GM18526 (cell line): ENCODE data around the gene LOXL3.

Source experiments
- POLR2A ChIP-seq: IDR thresholded peaks from 3 replicates; pipeline ENCODE4 v1.6.1; 2011; ENCODE audit not compliant: insufficient read length; ENCODE audit errors: extremely low read depth

LOXL3 gene

DNA sequence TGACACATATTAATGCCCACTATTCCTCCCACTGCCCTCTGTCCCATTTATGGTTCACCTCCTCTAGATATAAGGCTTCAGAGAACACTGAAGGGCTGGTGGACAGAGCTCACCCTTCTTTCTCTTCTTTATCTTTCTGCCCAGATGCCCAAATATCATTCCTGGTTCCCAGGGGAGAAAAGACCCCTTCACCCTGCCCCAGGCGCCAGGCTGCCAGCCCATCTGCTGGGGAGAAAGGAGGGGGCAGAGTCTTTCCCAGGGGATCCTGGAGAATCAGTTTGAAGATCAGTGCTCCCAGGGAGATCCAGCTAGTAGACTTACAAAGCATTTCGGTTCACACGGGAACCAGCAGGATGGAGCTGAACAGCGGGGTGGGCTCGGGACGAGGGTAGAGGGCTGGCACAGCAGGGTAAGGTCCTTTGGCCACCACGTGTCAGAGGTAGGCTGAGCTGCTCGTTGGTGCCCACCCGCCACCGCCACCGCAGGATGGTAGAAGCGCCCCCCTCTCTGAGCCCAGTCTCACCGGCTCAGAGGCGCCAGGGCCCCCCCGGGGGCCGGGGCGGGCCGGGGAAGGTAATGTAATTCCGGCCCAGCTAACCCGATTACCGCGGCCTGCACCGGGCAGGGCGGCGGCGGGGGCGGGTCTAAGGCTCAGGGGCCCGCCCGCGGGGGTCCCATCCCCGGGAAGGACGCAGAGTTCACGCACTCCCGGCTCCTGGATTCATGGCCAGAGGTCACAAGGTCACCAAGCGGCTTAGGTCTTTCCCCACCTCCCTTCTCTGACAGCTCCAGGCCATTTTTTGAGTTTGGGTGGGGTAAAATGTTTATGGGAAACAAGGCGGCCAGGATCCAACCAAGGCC, 40.8 kb downstream of the LOXL3 start:
- TF ChIP-seq POLR2A: no peak

DNA sequence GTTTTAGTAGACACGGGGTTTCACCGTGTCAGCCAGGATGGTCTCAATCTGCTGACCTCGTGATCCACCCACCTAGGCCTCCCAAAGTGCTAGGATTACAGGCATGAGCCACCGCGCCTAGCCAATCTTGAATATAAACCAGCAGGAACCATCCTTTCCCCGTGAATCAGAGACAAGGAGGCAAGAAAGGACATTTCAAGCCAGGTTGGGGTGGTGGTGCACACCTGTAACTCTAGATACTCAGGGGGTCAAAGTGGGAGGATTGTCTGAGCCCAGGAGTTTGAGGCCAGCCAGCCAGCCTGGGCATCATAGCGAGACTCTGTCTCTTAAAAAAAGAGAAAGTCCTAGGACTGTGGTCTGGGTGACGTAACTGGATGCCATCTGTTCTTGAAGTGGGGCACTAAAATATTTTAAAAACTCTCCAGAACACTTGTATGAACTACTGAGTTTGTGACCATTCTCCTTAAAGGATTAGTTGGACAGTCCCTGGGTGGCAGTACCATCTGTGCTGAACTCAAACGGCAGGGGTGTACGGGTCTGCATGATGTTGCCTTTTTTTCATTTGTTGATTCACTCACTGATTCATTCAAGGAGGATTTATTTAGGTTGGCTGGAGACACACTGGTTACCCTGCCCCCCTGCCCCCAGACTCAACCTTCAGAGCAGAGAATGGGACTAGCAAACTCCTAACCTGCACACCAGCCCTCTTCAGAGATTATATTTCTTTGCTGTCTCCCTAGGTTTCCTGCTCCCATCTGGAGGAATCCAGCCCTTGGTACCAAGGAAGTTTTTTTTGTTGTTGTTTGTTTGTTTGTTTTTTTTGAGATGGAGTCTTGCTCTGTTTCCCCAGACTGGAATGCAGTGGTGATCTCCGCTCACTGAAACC, 42.4 kb downstream of the LOXL3 start:
- no peak for TF ChIP-seq POLR2A

GRCh38 chr2:74510272-74510671, 43.5 kb downstream of the LOXL3 start:
- TF ChIP-seq POLR2A: no peak

- no peak for TF ChIP-seq POLR2A
Observed at GRCh38 chr2:74507926-74508520, 45.7 kb downstream of the LOXL3 start.

GRCh38 chr2:74507145-74507925, 46.4 kb downstream of the LOXL3 start, which contains the start of gene PCGF1:
TSS of gene PCGF1 (minus strand) at chr2:74507695. CDS start at chr2:74507668, 27 bp downstream.
- peak; percentile 88 for TF ChIP-seq POLR2A

- no peak for TF ChIP-seq POLR2A
Observed at GRCh38 chr2:74505448-74506246, 48.1 kb downstream of the LOXL3 start.

DNA sequence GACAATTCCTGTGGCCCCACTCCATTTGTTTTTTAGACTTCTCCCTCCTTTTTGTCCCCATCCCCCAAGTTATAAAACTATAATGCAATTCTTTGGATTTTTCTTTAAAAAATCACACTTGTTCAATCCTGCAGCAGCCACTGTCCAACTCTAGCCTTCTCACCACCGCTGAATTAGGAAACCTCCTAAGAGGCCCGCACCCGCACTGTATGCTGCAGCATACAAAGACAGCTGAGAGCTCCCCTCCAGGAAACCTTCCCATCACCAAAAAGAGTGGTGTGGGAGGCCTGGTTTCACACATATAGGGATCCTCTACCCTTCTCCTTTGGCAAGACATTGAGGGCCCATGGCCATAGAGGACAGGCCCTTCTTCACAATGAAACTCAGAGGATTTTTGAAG, 49.2 kb downstream of the LOXL3 start:
- no peak for TF ChIP-seq POLR2A

- no peak for TF ChIP-seq POLR2A
Observed at GRCh38 chr2:74503506-74504475, 50.0 kb downstream of the LOXL3 start.

DNA sequence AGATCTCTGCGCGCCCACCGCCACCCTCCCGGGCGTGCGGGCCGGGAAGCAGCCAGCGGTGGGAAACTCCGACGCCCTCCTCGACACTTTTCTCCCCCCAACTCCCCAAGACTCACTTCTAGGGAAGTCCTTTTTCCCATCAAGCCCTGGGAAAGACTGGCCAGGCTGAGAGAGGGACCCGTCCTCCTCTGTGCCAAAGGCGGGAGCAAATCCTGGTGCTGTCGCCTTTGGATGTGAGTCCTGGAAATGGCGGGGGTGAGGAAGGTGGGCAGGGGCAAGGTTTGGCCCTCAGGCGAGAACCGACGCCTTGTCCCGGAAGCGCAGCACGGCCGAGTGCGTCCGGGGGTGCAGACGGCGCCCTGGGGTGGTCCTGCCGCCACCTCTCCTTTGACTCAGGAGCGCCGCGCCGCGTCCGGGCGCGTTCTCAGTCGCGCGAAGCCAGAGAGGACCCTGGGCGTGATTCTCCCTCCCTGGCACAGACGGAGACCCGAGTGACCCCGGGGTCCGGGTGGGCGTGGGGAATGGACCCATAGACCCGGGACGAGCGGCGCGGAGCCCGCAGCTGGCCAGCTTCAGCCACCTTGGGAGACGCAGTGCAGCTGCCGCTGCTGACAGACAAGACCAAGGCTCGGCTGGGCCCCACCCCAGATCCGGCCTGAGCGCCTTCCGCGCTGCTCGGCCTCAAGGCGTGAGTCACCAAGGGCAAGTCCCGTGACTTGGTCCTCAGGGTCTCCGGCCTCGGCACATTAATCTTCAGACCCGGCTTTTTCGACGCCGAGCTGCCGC, 50.8 kb downstream of the LOXL3 start:
- peak; percentile 65 for TF ChIP-seq POLR2A

DNA sequence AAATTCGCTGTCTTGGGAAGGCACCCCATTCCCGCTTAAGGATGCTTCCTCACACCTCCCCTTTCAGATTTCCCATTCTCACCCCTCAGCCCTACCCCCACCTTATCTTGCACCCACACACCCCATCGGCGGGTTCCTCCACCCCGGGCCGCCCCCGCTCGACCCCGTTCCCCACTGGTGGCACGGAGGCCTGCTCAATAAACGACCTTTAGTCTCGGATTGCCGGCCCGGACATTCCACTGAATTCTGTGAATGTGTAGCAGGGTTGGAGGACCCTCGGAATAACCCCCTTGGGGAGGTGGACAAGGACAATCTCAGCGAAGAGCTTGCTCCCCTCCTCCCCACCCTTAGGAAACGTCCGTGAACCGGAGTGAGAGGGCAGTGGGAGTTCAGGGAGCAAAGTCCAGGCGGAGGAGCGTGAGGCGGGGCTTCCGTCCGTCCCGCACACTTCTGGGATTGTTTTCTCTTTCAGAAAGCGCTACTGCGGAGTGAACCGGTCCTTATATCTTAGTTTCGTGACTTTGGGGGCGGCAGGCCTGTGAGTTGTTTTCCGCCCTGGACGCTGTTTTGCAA, 51.5 kb downstream of the LOXL3 start:
- TF ChIP-seq POLR2A: no peak

DNA sequence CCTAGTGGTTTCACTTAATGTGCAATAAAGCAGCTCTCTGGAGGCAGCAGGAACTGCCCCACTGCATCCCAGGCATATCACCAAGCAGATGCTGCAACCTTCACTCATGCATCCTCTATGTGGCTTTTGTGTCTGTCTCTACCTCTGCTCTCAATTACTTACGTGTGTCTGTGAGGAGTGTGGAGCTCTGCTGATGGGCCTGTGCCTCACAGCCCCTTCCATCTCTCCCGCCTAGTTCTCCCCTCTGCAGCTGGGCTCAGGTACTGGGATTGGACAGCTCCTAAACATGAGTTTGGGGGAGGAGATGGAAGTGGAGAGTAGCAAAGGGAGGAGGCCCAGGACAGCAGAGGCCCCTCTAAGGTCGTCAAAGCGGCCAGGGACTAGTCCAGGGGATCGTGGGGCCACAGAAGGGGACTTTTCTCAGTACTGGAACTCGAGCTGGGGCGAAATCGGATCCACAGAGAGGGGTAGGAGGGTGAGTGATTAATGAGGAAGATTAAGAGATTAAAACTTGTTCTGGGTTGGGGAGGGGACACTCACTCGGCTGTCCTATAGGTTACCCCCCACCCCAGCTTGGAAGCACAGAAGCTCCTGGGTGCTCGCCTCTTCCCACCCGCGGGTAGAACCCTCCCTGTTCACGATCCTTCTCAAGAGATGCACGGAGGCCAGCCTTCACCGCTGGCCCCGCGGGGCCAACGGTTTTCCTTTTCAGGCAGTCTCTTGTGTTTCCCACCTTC, 52.2 kb downstream of the LOXL3 start:
- TF ChIP-seq POLR2A: no peak

GRCh38 chr2:74500578-74500946, 53.2 kb downstream of the LOXL3 start:
- no peak for TF ChIP-seq POLR2A
